ENCODE measurements around the gene SPTLC3.
"Not testable (repeated sequence)": the region's sequence is repeated elsewhere in the genome, so short reads cannot be mapped to it uniquely, and the experiment has no call there.

The SPTLC3 gene

GRCh38 chr20:13008761-13009681 is at the start of gene SPTLC3:
Gene SPTLC3, plus strand, starts transcription at chr20:13008972. Its CDS starts 296 bp downstream, at chr20:13009268.
- no peak for DNase-seq (ENCODE audit: low spot score)

- DNase-seq (ENCODE audit: low spot score), result no peak
Measured at GRCh38 chr20:12961725-12962124, 47.0 kb upstream of the SPTLC3 start.

- DNase-seq (ENCODE audit: low spot score), result no peak
Measured at GRCh38 chr20:12962895-12963294, 45.9 kb upstream of the SPTLC3 start.

GRCh38 chr20:12963416-12963815 is 45.4 kb upstream of the SPTLC3 start:
- DNase-seq (ENCODE audit: low spot score), result no peak

- no peak for DNase-seq (ENCODE audit: low spot score)
Measured at GRCh38 chr20:12965212-12965869, 43.4 kb upstream of the SPTLC3 start.

GRCh38 chr20:12965870-12966251 is 42.9 kb upstream of the SPTLC3 start:
- DNase-seq (ENCODE audit: low spot score), result peak; percentile 3

- peak; percentile 48 for DNase-seq (ENCODE audit: low spot score)
Measured at GRCh38 chr20:12966468-12967085, 42.2 kb upstream of the SPTLC3 start.

- no peak for DNase-seq (ENCODE audit: low spot score)
Measured at GRCh38 chr20:12967932-12968331, 40.8 kb upstream of the SPTLC3 start.

GRCh38 chr20:12968472-12968871 is 40.3 kb upstream of the SPTLC3 start:
- no peak for DNase-seq (ENCODE audit: low spot score)

- DNase-seq (ENCODE audit: low spot score), result no peak
Measured at GRCh38 chr20:12969071-12969669, 39.6 kb upstream of the SPTLC3 start.

- DNase-seq (ENCODE audit: low spot score), result peak; percentile 19
Measured at GRCh38 chr20:12970372-12970821, 38.4 kb upstream of the SPTLC3 start.

GRCh38 chr20:12975833-12976608 is 32.8 kb upstream of the SPTLC3 start:
- DNase-seq (ENCODE audit: low spot score), result no peak

- DNase-seq (ENCODE audit: low spot score), result no peak
Measured at GRCh38 chr20:12976720-12977309, 32.0 kb upstream of the SPTLC3 start.

GRCh38 chr20:12977328-12978125 is 31.2 kb upstream of the SPTLC3 start:
- no peak for DNase-seq (ENCODE audit: low spot score)

- no peak for DNase-seq (ENCODE audit: low spot score)
Measured at GRCh38 chr20:12978126-12978394, 30.7 kb upstream of the SPTLC3 start.

GRCh38 chr20:12978613-12979495 is 29.9 kb upstream of the SPTLC3 start:
- no peak for DNase-seq (ENCODE audit: low spot score)

- not testable (repeated sequence) for DNase-seq (ENCODE audit: low spot score)
Measured at GRCh38 chr20:12979713-12980112, 29.1 kb upstream of the SPTLC3 start.

GRCh38 chr20:12982098-12982497 is 26.7 kb upstream of the SPTLC3 start:
- DNase-seq (ENCODE audit: low spot score), result no peak

- no peak for DNase-seq (ENCODE audit: low spot score)
Measured at GRCh38 chr20:12984069-12984765, 24.6 kb upstream of the SPTLC3 start.
